Measurements from ENCODE around the gene HMGB3. TPM values are rescaled to one million over a fixed set of nuclear protein-coding genes. Genes with fewer than 3 reads are reported as not detected.

The HMGB3 gene
- total and polyA plus RNA-seq, 2 experiments from 2014 or later = 6.5 to 33.3 TPM

DNA sequence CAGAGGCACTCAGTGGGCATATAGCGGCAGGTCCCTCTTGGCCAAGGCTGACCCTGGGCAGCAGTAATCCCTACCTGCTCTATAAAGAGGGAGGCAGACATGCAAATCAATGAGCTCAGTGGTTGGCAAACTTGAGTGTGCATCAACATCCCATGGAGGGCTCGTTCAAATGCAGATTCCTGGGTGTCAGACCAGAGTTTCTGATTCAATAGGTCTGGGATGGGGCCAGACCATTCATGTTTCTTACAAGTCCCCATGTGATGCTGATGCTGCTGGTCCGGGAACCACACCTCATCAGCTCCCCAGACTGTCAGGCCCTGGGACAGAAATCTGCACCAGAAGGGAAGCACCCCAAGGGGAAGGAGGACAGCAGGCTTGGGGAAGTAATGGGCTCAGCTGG lies 38.9 kb upstream of the HMGB3 start:
- H3K4me1 ChIP-seq (ENCODE audit: insufficient read depth) = no peaks in the 10 kb centered on the region
- WGBS, 2 experiments (ENCODE audit: low coverage in 1 of 2, low lambda C conversion rate in 2 of 2, missing lambda C conversion rate in 2 of 2) = 48 to 53% methylated on average over 3 of the region's 3 CpGs
- H3K9ac ChIP-seq = no peak overlapping the region
- in situ Hi-C loops (cut with MboI) = no loop called here
- no peak overlapping the region for H2AFZ ChIP-seq
- H3K9me2 ChIP-seq (ENCODE audit: insufficient read depth) = no peaks in the 10 kb centered on the region
- no peaks in the 10 kb centered on the region for H3K79me2 ChIP-seq (ENCODE audit: insufficient read depth)
- H3K4me2 ChIP-seq (ENCODE audit: unreplicated experiment) = no peak overlapping the region
- no peak for TF ChIP-seq EZH2phosphoT487 (IDR thresholded peaks at IDR 0.05; ENCODE audit: insufficient read depth, low read depth)
- TF ChIP-seq EZH2 (IDR thresholded peaks at IDR 0.05; ENCODE audit: insufficient read depth, poor library complexity, severe bottlenecking) = no peak
- H3K9me3 ChIP-seq (ENCODE audit: low read depth) = no peaks in the 10 kb centered on the region
- no peaks in the 10 kb centered on the region for H3K36me3 ChIP-seq (ENCODE audit: low read depth)
- no peak for DNase-seq
- H3K27ac ChIP-seq = no peak overlapping the region
- H3F3A ChIP-seq (ENCODE audit: insufficient read depth) = no peaks in the 10 kb centered on the region
- no peaks in the 10 kb centered on the region for H3K27me3 ChIP-seq (replicated peaks; ENCODE audit: insufficient read depth)
- H4K20me1 ChIP-seq (ENCODE audit: insufficient read depth) = no peaks in the 10 kb centered on the region
- no peak overlapping the region for H3K4me3 ChIP-seq

DNA sequence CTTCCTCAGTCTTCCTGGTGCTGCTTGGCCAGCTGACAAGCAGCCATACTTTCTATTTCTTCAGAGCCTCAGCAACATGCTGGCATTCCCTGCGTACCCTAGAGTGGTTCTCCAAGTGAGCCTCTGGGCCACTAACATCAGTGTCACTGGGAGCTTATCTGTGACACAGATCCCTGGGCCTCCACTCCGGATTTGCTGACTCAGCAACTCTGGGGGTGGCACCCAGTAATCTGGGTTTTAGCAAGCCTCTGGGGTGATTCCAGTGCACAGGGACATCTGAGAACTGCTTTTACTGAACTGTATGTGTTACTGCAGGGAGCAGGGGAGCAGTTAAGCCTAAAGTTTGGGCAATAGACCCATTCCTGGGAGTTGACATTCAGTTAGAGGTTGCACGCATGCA lies 28.2 kb upstream of the HMGB3 start:
- no peak for DNase-seq
- Histone ChIP-seq H2AFZ (no peak overlapping the region), H3K27me3 (replicated peaks; ENCODE audit: insufficient read depth) (no peaks in the 10 kb centered on the region), H3K36me3 (ENCODE audit: low read depth) (no peaks in the 10 kb centered on the region), H3K27ac (no peak overlapping the region), H4K20me1 (ENCODE audit: insufficient read depth) (no peaks in the 10 kb centered on the region), H3K9me2 (ENCODE audit: insufficient read depth) (no peaks in the 10 kb centered on the region), H3K4me3 (no peak overlapping the region), H3K9me3 (ENCODE audit: low read depth) (no peaks in the 10 kb centered on the region), H3K79me2 (ENCODE audit: insufficient read depth) (no peaks in the 10 kb centered on the region), H3K9ac (no peak overlapping the region), H3F3A (ENCODE audit: insufficient read depth) (no peaks in the 10 kb centered on the region), H3K4me2 (ENCODE audit: unreplicated experiment) (no peak overlapping the region), H3K4me1 (ENCODE audit: insufficient read depth) (no peaks in the 10 kb centered on the region)
- 45 to 56% methylated on average over 3 of the region's 3 CpGs for WGBS, 2 experiments (ENCODE audit: low coverage in 1 of 2, low lambda C conversion rate in 2 of 2, missing lambda C conversion rate in 2 of 2)
- in situ Hi-C loops (cut with MboI) = no loop called here
- TF ChIP-seq EZH2phosphoT487 (IDR thresholded peaks at IDR 0.05; ENCODE audit: insufficient read depth, low read depth) = no peak
- no peak for TF ChIP-seq EZH2 (IDR thresholded peaks at IDR 0.05; ENCODE audit: insufficient read depth, poor library complexity, severe bottlenecking)

- no peaks in the 10 kb centered on the region for H3K4me1 ChIP-seq (ENCODE audit: insufficient read depth)
- H3K36me3 ChIP-seq (ENCODE audit: low read depth) = no peaks in the 10 kb centered on the region
- no peak overlapping the region for H3K4me2 ChIP-seq (ENCODE audit: unreplicated experiment)
- H4K20me1 ChIP-seq (ENCODE audit: insufficient read depth) = no peaks in the 10 kb centered on the region
- H2AFZ ChIP-seq = no peak overlapping the region
- no peak overlapping the region for H3K4me3 ChIP-seq
- 50 to 55% methylated on average over 2 of the region's 2 CpGs for WGBS, 2 experiments (ENCODE audit: low coverage in 1 of 2, low lambda C conversion rate in 2 of 2, missing lambda C conversion rate in 2 of 2)
- no peak overlapping the region for H3K9ac ChIP-seq
- no peaks in the 10 kb centered on the region for H3F3A ChIP-seq (ENCODE audit: insufficient read depth)
- H3K9me2 ChIP-seq (ENCODE audit: insufficient read depth) = no peaks in the 10 kb centered on the region
- no peak for DNase-seq
- TF ChIP-seq EZH2 (IDR thresholded peaks at IDR 0.05; ENCODE audit: insufficient read depth, poor library complexity, severe bottlenecking) = no peak
- TF ChIP-seq EZH2phosphoT487 (IDR thresholded peaks at IDR 0.05; ENCODE audit: insufficient read depth, low read depth) = no peak
- in situ Hi-C loops (cut with MboI) = no loop called here
- H3K9me3 ChIP-seq (ENCODE audit: low read depth) = no peaks in the 10 kb centered on the region
- no peak overlapping the region for H3K27ac ChIP-seq
- no peaks in the 10 kb centered on the region for H3K79me2 ChIP-seq (ENCODE audit: insufficient read depth)
- no peaks in the 10 kb centered on the region for H3K27me3 ChIP-seq (replicated peaks; ENCODE audit: insufficient read depth)
These were observed 27.5 kb upstream of the HMGB3 start for GRCh38 chrX:150955590-150955989.

DNA sequence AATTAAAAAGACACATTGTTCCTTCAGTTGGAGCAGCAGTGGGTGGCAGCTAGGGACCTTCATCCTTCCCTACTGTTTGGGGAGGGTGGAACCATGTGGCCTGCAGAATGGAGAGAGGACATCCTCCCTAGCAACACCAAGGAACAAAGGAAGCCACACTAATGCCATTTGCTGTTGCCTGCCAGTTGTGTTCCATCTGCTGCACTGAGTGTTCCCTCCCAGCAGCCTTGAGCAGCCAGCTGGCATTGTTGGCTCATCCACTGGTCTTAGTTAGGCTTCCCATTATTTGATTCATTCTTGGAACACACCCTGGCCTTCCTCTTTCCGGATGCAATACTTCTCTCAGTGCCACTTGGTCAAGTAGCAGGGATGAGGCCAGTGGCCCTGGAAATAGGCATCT lies 25.0 kb upstream of the HMGB3 start:
- WGBS, 2 experiments (ENCODE audit: low coverage in 1 of 2, low lambda C conversion rate in 2 of 2, missing lambda C conversion rate in 2 of 2) = 9% methylated on average over 1 of the region's 1 CpG

GRCh38 chrX:150959557-150959956 lies 23.6 kb upstream of the HMGB3 start:
- TF ChIP-seq EZH2 (IDR thresholded peaks at IDR 0.05; ENCODE audit: insufficient read depth, poor library complexity, severe bottlenecking) (no peak), EZH2phosphoT487 (IDR thresholded peaks at IDR 0.05; ENCODE audit: insufficient read depth, low read depth) (no peak)
- no peak overlapping the region for H3K4me2 ChIP-seq (ENCODE audit: unreplicated experiment)

More for the DNA sequence above, 25.0 kb upstream of the HMGB3 start:
- Histone ChIP-seq H3K79me2 (ENCODE audit: insufficient read depth) (no peaks in the 10 kb centered on the region), H3K9me3 (ENCODE audit: low read depth) (no peaks in the 10 kb centered on the region), H3K4me2 (ENCODE audit: unreplicated experiment) (no peak overlapping the region), H3F3A (ENCODE audit: insufficient read depth) (no peaks in the 10 kb centered on the region), H3K27ac (no peak overlapping the region), H3K4me3 (no peak overlapping the region), H4K20me1 (ENCODE audit: insufficient read depth) (no peaks in the 10 kb centered on the region), H3K27me3 (replicated peaks; ENCODE audit: insufficient read depth) (no peaks in the 10 kb centered on the region), H3K9me2 (ENCODE audit: insufficient read depth) (no peaks in the 10 kb centered on the region), H3K4me1 (ENCODE audit: insufficient read depth) (no peaks in the 10 kb centered on the region), H3K36me3 (ENCODE audit: low read depth) (no peaks in the 10 kb centered on the region), H3K9ac (no peak overlapping the region), H2AFZ (no peak overlapping the region)
- DNase-seq = no peak
- no peak for TF ChIP-seq EZH2phosphoT487 (IDR thresholded peaks at IDR 0.05; ENCODE audit: insufficient read depth, low read depth)
- no peak for TF ChIP-seq EZH2 (IDR thresholded peaks at IDR 0.05; ENCODE audit: insufficient read depth, poor library complexity, severe bottlenecking)
- in situ Hi-C loops (cut with MboI) = no loop called here

More at GRCh38 chrX:150959557-150959956, 23.6 kb upstream of the HMGB3 start:
- no peaks in the 10 kb centered on the region for H3K9me2 ChIP-seq (ENCODE audit: insufficient read depth)
- no peaks in the 10 kb centered on the region for H3K36me3 ChIP-seq (ENCODE audit: low read depth)
- H3K79me2 ChIP-seq (ENCODE audit: insufficient read depth) = no peaks in the 10 kb centered on the region
- no peaks in the 10 kb centered on the region for H3K27me3 ChIP-seq (replicated peaks; ENCODE audit: insufficient read depth)
- no peaks in the 10 kb centered on the region for H3F3A ChIP-seq (ENCODE audit: insufficient read depth)
- H3K27ac ChIP-seq = no peak overlapping the region
- no peak for DNase-seq
- in situ Hi-C loops (cut with MboI) = no loop called here
- no peaks in the 10 kb centered on the region for H3K4me1 ChIP-seq (ENCODE audit: insufficient read depth)
- H4K20me1 ChIP-seq (ENCODE audit: insufficient read depth) = no peaks in the 10 kb centered on the region
- no peak overlapping the region for H2AFZ ChIP-seq
- 60 to 62% methylated on average over 2 of the region's 2 CpGs for WGBS, 2 experiments (ENCODE audit: low coverage in 1 of 2, low lambda C conversion rate in 2 of 2, missing lambda C conversion rate in 2 of 2)
- H3K4me3 ChIP-seq = no peak overlapping the region
- no peak overlapping the region for H3K9ac ChIP-seq
- H3K9me3 ChIP-seq (ENCODE audit: low read depth) = no peaks in the 10 kb centered on the region

Data from GM23248 (cell line).